Caco-2 (cell line): ENCODE data around the gene P2RY13. TPM values are rescaled to one million over a fixed set of nuclear protein-coding genes. Genes with fewer than 3 reads are reported as not detected.

Source experiments
- BruUV-seq: library from RNA; stranded (reverse); fragments of 400-500 nt; replicated peaks from 2 replicates; lab custom pipeline; 2021; lab: Mats Ljungman, UMichigan
- CTCF ChIA-PET: fragments of 300-600 bp; sonication (Branson Sonifier 250); formaldehyde crosslinking; loops from one replicate; lab custom pipeline; 2022; ENCODE audit warnings: antibody characterized with exemption; lab: Charles Lee
- POLR2A ChIA-PET: fragments of 300-600 bp; sonication (Branson Sonifier 250); formaldehyde crosslinking; loops from one replicate; lab custom pipeline; 2022; ENCODE audit warnings: antibody characterized with exemption; lab: Charles Lee
- DNase-seq, 2 experiments: peaks; one replicate each; pipeline versions ENCODE4 v3.0.0 to v3.0.0-alpha.2; 2020 to 2022
- H3K27me3 ChIP-seq: replicated peaks from 2 replicates; pipeline ENCODE4 v1.6.0; 2011; ENCODE audit warnings: low read length; ENCODE audit not compliant: control insufficient read depth, insufficient read depth
- H3K36me3 ChIP-seq: 2 replicates; pipeline ENCODE4 v1.5.1; 2011; ENCODE audit warnings: low read length; ENCODE audit not compliant: control insufficient read depth, insufficient read depth
- H3K4me1 ChIP-seq: fragments of 250-450 bp; sonication (Bioruptor Pico); 2 replicates; pipeline ENCODE4 v1.5.1; 2020; ENCODE audit warnings: mild to moderate bottlenecking
- H3K4me3 ChIP-seq: 2 replicates; pipeline ENCODE4 v1.5.1; 2011; ENCODE audit warnings: low read depth, mild to moderate bottlenecking, control low read depth, low read length
- H3K9me3 ChIP-seq: fragments of 250-450 bp; sonication (Bioruptor Pico); 2 replicates; pipeline ENCODE4 v1.5.1; 2020; ENCODE audit warnings: mild to moderate bottlenecking, moderate library complexity
- H3K27ac Mint-ChIP-seq: one replicate; pipeline ENCODE4 v1.8.0; 2022; ENCODE audit warnings: mixed read lengths; ENCODE audit not compliant: unreplicated experiment
- H3K27me3 Mint-ChIP-seq: one replicate; pipeline ENCODE4 v1.8.0; 2022; ENCODE audit warnings: mixed read lengths; ENCODE audit not compliant: insufficient read depth, unreplicated experiment
- H3K36me3 Mint-ChIP-seq: one replicate; pipeline ENCODE4 v1.8.0; 2022; ENCODE audit warnings: mild to moderate bottlenecking, mixed read lengths; ENCODE audit not compliant: insufficient read depth, unreplicated experiment
- H3K4me1 Mint-ChIP-seq: one replicate; pipeline ENCODE4 v1.8.0; 2022; ENCODE audit warnings: low read depth, mixed read lengths; ENCODE audit not compliant: unreplicated experiment
- H3K4me3 Mint-ChIP-seq: one replicate; pipeline ENCODE4 v1.8.0; 2022; ENCODE audit warnings: mild to moderate bottlenecking, moderate library complexity, mixed read lengths; ENCODE audit not compliant: unreplicated experiment
- H3K9me3 Mint-ChIP-seq: one replicate; pipeline ENCODE4 v1.8.0; 2022; ENCODE audit warnings: mixed read lengths; ENCODE audit not compliant: unreplicated experiment
- CTCF ChIP-seq, 2 experiments: fragments of 200-600 bp in 1 of 2; IDR thresholded peaks; 1 replicate in 1 of 2; 2 replicates in 1 of 2; pipeline versions ENCODE4 v1.5.1 to v1.8.0; 2011 to 2022; ENCODE audit warnings: antibody characterized with exemption in 1 of 2, control low read depth in 1 of 2, inconsistent platforms in 1 of 2, low read depth in 1 of 2, low read length in 1 of 2, mild to moderate bottlenecking in 1 of 2, moderate library complexity in 1 of 2; ENCODE audit not compliant: insufficient read depth in 1 of 2, severe bottlenecking in 1 of 2, unreplicated experiment in 1 of 2
- intact Hi-C: fragments of 100-400 bp; cut with micrococcal nuclease; formaldehyde crosslinking; loops from one replicate; pipeline ENCODE4 v1.10.0; 2022; ENCODE audit not compliant: unreplicated experiment
- total RNA-seq: library from RNA; stranded (reverse); gene quantifications from 2 replicates; pipeline ENCODE4 v1.2.3, GENCODE V29; 2022

The P2RY13 gene
- total RNA-seq, 1 experiment from 2014 or later: not detected

GRCh38 chr3:151281671-151282324, 47.6 kb downstream of the P2RY13 start:
- no peak overlapping the region for H3K27ac Mint-ChIP-seq
- intact Hi-C loops: loop anchor here (10.0 kb wide), 1 partner anchor 277 kb away; no protein-coding TSS in a partner anchor
- H3K9me3 ChIP-seq: no peaks in the 10 kb centered on the region

GRCh38 chr3:151278230-151278629, 51.1 kb downstream of the P2RY13 start, which contains the start of gene P2RY14:
Gene P2RY14, minus strand, starts transcription at chr3:151278542. Its CDS starts 64,226 bp downstream, at chr3:151214316.
- no peak for DNase-seq
- Histone ChIP-seq H3K36me3 (no peaks in the 10 kb centered on the region), H3K27me3 (no peaks in the 10 kb centered on the region), H3K9me3 (no peaks in the 10 kb centered on the region), H3K4me3 (no peak within 1 kb of the TSS), H3K4me1 (peaks cover 2% of the 10 kb centered on the region; the same call in 1 of the 2 replicates)
- no peak within 1 kb of the TSS for H3K27ac Mint-ChIP-seq
- no peaks in the 10 kb centered on the region for H3K27me3 Mint-ChIP-seq
- no peaks in the 10 kb centered on the region for H3K9me3 Mint-ChIP-seq
- CTCF ChIA-PET: no interaction called here
- intact Hi-C loops: no loop called here
- no TSS peak for BruUV-seq
- no peak within 1 kb of the TSS for H3K4me3 Mint-ChIP-seq
- peaks cover 7% of the 10 kb centered on the region for H3K4me1 Mint-ChIP-seq
- no peaks in the 10 kb centered on the region for H3K36me3 Mint-ChIP-seq
- POLR2A ChIA-PET: no interaction called here
- TF ChIP-seq CTCF (IDR thresholded peaks at IDR 0.05; ENCODE audit: insufficient read depth in 1 of 2, low read depth in 1 of 2, low read length in 1 of 2, severe bottlenecking in 1 of 2, unreplicated experiment in 1 of 2): no peak

More at GRCh38 chr3:151281671-151282324, 47.6 kb downstream of the P2RY13 start:
- ChIA-PET POLR2A (interaction anchor here (0.6 kb wide), 1 partner anchor 303 kb away, joined by 6 read pairs; no protein-coding TSS in a partner anchor), CTCF (no interaction called here)
- H3K27me3 Mint-ChIP-seq: no peaks in the 10 kb centered on the region
- no peak for TF ChIP-seq CTCF (IDR thresholded peaks at IDR 0.05; ENCODE audit: insufficient read depth in 1 of 2, low read depth in 1 of 2, low read length in 1 of 2, severe bottlenecking in 1 of 2, unreplicated experiment in 1 of 2)
- H3K4me1 Mint-ChIP-seq: peaks cover 7% of the 10 kb centered on the region
- H3K4me3 ChIP-seq: no peak overlapping the region
- H3K4me1 ChIP-seq: peaks cover 9% of the 10 kb centered on the region
- no peaks in the 10 kb centered on the region for H3K9me3 Mint-ChIP-seq
- H3K36me3 ChIP-seq: no peaks in the 10 kb centered on the region
- DNase-seq: no peak
- no TSS peak for BruUV-seq
- H3K27me3 ChIP-seq: no peaks in the 10 kb centered on the region
- H3K4me3 Mint-ChIP-seq: no peak overlapping the region
- H3K36me3 Mint-ChIP-seq: no peaks in the 10 kb centered on the region

- POLR2A ChIA-PET: no interaction called here
- DNase-seq: no peak
- no peak overlapping the region for H3K27ac Mint-ChIP-seq
- H3K4me1 ChIP-seq: no peaks in the 10 kb centered on the region
- BruUV-seq: no TSS peak
- no peak overlapping the region for H3K4me3 Mint-ChIP-seq
- H3K36me3 ChIP-seq: no peaks in the 10 kb centered on the region
- CTCF ChIA-PET: no interaction called here
- no peak overlapping the region for H3K4me3 ChIP-seq
- no peaks in the 10 kb centered on the region for H3K9me3 Mint-ChIP-seq
- H3K27me3 Mint-ChIP-seq: no peaks in the 10 kb centered on the region
- intact Hi-C loops: no loop called here
- TF ChIP-seq CTCF (IDR thresholded peaks at IDR 0.05; ENCODE audit: insufficient read depth in 1 of 2, low read depth in 1 of 2, low read length in 1 of 2, severe bottlenecking in 1 of 2, unreplicated experiment in 1 of 2): no peak
- no peaks in the 10 kb centered on the region for H3K36me3 Mint-ChIP-seq
- no peaks in the 10 kb centered on the region for H3K27me3 ChIP-seq
- no peaks in the 10 kb centered on the region for H3K4me1 Mint-ChIP-seq
- H3K9me3 ChIP-seq: no peaks in the 10 kb centered on the region
Observed at GRCh38 chr3:151276687-151277042, 52.7 kb downstream of the P2RY13 start.

Other genes starting within 250 kb of the P2RY13 start
- gene MED12L, start 243.9 kb downstream of the P2RY13 start, total RNA-seq: 21.5 and 22.9 TPM in 2 replicates
- not detected in 2 replicates for gene GPR171, start 126.3 kb downstream of the P2RY13 start, total RNA-seq
- gene P2RY14, start 51.0 kb downstream of the P2RY13 start, total RNA-seq: not detected in 2 replicates
- 0.18 and 0.28 TPM in 2 replicates for gene GPR87, start 12.7 kb downstream of the P2RY13 start, total RNA-seq
- gene P2RY12, start 55.2 kb upstream of the P2RY13 start, total RNA-seq: not detected in 2 replicates
- gene IGSF10, start 131.5 kb upstream of the P2RY13 start, total RNA-seq: 2.6 TPM in 2 replicates